Stimulated activated naive B cell treated with anti-CD40 and anti-IgM and Interleukin-4, amounts not matched to agents 10 μg/mL and 1 μg/mL and 100 μg/mL, for 72 hours (primary cell): ENCODE results near the gene ZNF804B.

Experiments
- ATAC-seq, 2 donors: fragments of 150-1000 bp; cut with Tn5 transposase; replicated peaks; 2 replicates each; pipeline ENCODE4 v1.10.0; 2021; ENCODE audit warnings: moderate library complexity in 1 of 2
- DNase-seq: peaks from one replicate; pipeline ENCODE4 v3.0.0; 2021
- H3K27ac Mint-ChIP-seq: one replicate; pipeline ENCODE4 v1.8.0; 2022; ENCODE audit warnings: mild to moderate bottlenecking, mixed read lengths
- H3K27me3 Mint-ChIP-seq, 2 donors: one replicate each; pipeline ENCODE4 v1.8.0; 2022; ENCODE audit warnings: mixed read lengths in 2 of 2
- H3K36me3 Mint-ChIP-seq, 2 donors: one replicate each; pipeline ENCODE4 v1.8.0; 2022; ENCODE audit warnings: mixed read lengths in 2 of 2, mild to moderate bottlenecking in 1 of 2
- H3K4me1 Mint-ChIP-seq, 2 donors: one replicate each; pipeline ENCODE4 v1.8.0; 2022; ENCODE audit warnings: mixed read lengths in 2 of 2, mild to moderate bottlenecking in 1 of 2
- H3K4me3 Mint-ChIP-seq, 2 donors: one replicate each; pipeline ENCODE4 v1.8.0; 2022; ENCODE audit warnings: mild to moderate bottlenecking in 2 of 2, mixed read lengths in 2 of 2, moderate library complexity in 1 of 2
- H3K9me3 Mint-ChIP-seq, 2 donors: one replicate each; pipeline ENCODE4 v1.8.0; 2022; ENCODE audit warnings: mixed read lengths in 2 of 2, mild to moderate bottlenecking in 1 of 2

The ZNF804B gene

GRCh38 chr7:89259085-89259484, 499.6 kb downstream of the ZNF804B start:
- Mint-ChIP-seq H3K27me3 (no peaks in the 10 kb centered on the region), H3K4me3 (no peak overlapping the region), H3K4me1 (no peaks in the 10 kb centered on the region), H3K9me3 (no peaks in the 10 kb centered on the region), H3K27ac (no peak overlapping the region), H3K36me3 (no peaks in the 10 kb centered on the region)
- ATAC-seq (no peak), DNase-seq (no peak)

DNA sequence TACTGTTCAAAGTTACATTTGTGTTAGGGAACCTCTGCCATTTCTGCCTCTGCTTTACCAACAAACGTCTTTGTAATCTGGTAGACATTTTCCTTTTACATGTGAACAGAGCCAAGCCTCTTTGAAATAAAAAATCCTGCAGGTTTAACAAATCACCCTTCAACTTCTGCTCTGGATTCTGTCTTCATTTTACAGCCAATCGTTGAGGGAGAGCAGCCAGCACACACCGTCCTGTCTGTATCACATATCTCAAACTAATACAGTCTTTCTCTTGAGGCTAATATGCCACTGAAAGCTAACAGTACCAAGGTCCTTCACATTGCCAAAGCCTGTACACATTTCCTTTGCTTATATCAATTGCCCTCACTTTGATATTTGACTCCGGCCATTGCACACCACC, 504.6 kb downstream of the ZNF804B start:
- H3K9me3 Mint-ChIP-seq: no peaks in the 10 kb centered on the region
- no peak overlapping the region for H3K4me3 Mint-ChIP-seq

DNA sequence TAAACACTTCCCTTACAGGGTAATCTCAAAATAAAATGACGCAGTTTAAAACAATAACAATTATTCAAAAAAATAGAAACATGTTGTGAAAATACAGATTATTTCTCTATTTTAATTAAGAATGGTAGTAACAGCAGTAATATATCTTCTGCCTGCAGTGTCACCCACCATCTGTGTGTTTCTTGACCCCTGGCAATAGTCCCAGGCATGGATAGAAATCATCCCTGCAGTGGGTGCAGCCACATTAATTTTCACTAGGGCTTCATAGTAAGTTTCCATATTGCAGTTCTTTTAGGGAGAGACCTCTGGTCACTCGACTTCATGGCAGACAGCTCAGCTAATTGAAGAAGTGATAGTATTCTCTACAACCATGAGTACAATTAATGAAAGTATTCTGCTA, 506.1 kb downstream of the ZNF804B start:
- Mint-ChIP-seq H3K4me3 (no peak overlapping the region), H3K36me3 (no peaks in the 10 kb centered on the region), H3K4me1 (no peaks in the 10 kb centered on the region), H3K27me3 (no peaks in the 10 kb centered on the region), H3K9me3 (no peaks in the 10 kb centered on the region), H3K27ac (no peak overlapping the region)
- DNase-seq: no peak
- ATAC-seq: no peak

More for the DNA sequence above, 504.6 kb downstream of the ZNF804B start:
- H3K27ac Mint-ChIP-seq: no peak overlapping the region
- H3K27me3 Mint-ChIP-seq: no peaks in the 10 kb centered on the region
- no peak for DNase-seq
- ATAC-seq: no peak
- no peaks in the 10 kb centered on the region for H3K4me1 Mint-ChIP-seq
- no peaks in the 10 kb centered on the region for H3K36me3 Mint-ChIP-seq

DNA sequence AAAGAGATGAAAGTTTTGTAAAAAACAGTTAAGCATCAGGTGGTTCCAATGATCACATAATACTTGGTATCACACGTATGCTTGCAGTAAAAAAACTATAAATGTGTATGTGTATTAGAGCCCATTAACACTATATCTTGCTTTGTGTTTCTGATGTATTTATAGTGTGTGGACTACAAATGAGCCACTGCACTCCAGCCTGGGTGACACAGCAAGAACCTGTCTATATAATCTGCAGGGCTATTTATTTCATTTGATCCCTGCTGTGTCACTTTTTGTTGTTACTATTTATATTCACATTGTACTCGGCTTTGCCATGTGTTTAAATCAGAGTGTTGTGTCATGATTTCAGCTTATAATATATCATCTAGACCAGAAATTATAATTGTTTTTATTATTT, 523.8 kb downstream of the ZNF804B start:
- DNase-seq (no peak), ATAC-seq (no peak)
- Mint-ChIP-seq H3K9me3 (no peaks in the 10 kb centered on the region), H3K4me3 (no peak overlapping the region), H3K4me1 (no peaks in the 10 kb centered on the region), H3K36me3 (no peaks in the 10 kb centered on the region), H3K27me3 (no peaks in the 10 kb centered on the region), H3K27ac (no peak overlapping the region)

GRCh38 chr7:89308535-89308934, 549.0 kb downstream of the ZNF804B start:
- ATAC-seq (no peak), DNase-seq (no peak)
- H3K4me3 Mint-ChIP-seq: no peak overlapping the region
- H3K9me3 Mint-ChIP-seq: no peaks in the 10 kb centered on the region
- no peaks in the 10 kb centered on the region for H3K4me1 Mint-ChIP-seq
- no peak overlapping the region for H3K27ac Mint-ChIP-seq
- no peaks in the 10 kb centered on the region for H3K27me3 Mint-ChIP-seq
- H3K36me3 Mint-ChIP-seq: no peaks in the 10 kb centered on the region

DNA sequence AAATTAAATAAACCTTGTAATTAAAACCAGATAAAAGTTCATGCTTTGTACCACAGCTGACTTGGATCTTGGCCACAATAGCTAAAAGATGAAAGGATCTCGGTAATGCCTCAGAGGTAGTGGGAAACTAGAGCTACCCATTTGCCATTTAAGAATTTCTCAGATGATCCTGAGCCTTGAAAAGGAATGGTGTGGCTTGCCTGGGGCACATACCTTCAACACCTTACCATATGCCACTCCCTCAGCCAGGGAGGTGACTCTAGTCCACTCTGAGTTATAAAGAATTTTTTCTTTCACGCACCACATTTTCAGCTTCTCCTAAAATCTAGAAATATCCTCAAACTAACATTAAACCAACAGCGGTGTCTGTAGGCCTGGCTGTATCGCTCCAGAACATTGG, 552.4 kb downstream of the ZNF804B start:
- Mint-ChIP-seq H3K4me1 (no peaks in the 10 kb centered on the region), H3K27me3 (no peaks in the 10 kb centered on the region), H3K4me3 (no peak overlapping the region), H3K36me3 (no peaks in the 10 kb centered on the region), H3K27ac (no peak overlapping the region), H3K9me3 (no peaks in the 10 kb centered on the region)
- DNase-seq (no peak), ATAC-seq (no peak)

- H3K9me3 Mint-ChIP-seq: no peaks in the 10 kb centered on the region
- no peaks in the 10 kb centered on the region for H3K27me3 Mint-ChIP-seq
- ATAC-seq (no peak), DNase-seq (no peak)
- H3K27ac Mint-ChIP-seq: no peak overlapping the region
- H3K4me3 Mint-ChIP-seq: no peak overlapping the region
- no peaks in the 10 kb centered on the region for H3K36me3 Mint-ChIP-seq
- H3K4me1 Mint-ChIP-seq: no peaks in the 10 kb centered on the region
These were observed 553.1 kb downstream of the ZNF804B start for GRCh38 chr7:89312551-89312950.

DNA sequence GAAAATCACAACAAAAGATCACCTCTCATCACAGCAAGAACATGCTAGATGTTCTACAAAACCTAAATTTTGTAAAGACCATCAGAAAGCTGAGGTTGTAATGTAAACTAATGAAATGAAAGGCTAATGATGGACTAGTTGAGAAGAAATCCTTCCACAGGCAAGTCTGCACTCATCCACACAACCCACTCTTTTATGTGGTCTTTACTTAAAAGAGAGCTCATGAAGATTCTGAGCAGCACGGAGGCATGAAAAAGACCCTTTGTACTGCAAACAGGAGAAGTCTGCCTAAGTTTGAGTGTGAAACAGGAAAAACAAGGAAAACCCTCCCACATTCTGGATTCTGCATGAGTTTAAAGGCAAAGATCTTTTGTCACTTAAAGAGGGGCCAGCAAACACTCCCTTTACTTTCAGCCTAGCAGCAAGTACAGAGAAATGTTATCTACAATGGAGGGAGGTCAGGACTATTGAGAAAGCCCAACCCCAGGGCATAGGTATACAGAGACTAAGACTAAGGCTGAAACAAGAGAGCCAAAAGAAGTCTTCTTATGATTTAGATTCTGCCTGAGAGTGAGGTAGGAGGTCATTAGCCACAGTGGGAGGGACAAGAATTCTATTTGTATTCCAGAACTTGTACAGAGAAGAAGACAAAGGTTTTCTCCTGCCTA, 557.2 kb downstream of the ZNF804B start:
- no peaks in the 10 kb centered on the region for H3K27me3 Mint-ChIP-seq
- no peak overlapping the region for H3K4me3 Mint-ChIP-seq
- no peaks in the 10 kb centered on the region for H3K9me3 Mint-ChIP-seq
- H3K27ac Mint-ChIP-seq: no peak overlapping the region
- no peaks in the 10 kb centered on the region for H3K4me1 Mint-ChIP-seq
- no peaks in the 10 kb centered on the region for H3K36me3 Mint-ChIP-seq
- DNase-seq: no peak
- peak in 1 of 2 donors; percentile 4 for ATAC-seq

DNA sequence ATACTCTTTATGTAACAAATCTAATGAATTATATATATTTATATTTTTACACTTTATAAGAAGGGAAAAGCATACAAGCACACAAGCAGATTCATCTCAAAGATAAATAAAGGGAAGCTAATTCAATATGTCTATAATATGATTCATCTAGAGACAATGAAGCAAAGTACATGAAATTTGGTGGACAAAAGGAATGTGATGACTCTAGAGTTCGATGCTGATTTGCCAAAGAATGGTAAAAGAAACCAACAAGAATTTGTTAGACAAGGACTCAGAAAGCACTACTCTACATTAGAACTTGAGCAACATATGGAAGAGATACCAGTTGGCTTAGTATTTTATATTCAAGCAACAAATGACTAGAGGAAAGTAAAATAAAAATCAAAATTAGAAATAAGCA, 572.5 kb downstream of the ZNF804B start:
- Mint-ChIP-seq H3K36me3 (no peaks in the 10 kb centered on the region), H3K4me3 (no peak overlapping the region), H3K27ac (no peak overlapping the region), H3K27me3 (no peaks in the 10 kb centered on the region), H3K4me1 (no peaks in the 10 kb centered on the region), H3K9me3 (peaks cover 0 to 4% of the 10 kb centered on the region in 2 donors)
- DNase-seq (no peak), ATAC-seq (no peak)

DNA sequence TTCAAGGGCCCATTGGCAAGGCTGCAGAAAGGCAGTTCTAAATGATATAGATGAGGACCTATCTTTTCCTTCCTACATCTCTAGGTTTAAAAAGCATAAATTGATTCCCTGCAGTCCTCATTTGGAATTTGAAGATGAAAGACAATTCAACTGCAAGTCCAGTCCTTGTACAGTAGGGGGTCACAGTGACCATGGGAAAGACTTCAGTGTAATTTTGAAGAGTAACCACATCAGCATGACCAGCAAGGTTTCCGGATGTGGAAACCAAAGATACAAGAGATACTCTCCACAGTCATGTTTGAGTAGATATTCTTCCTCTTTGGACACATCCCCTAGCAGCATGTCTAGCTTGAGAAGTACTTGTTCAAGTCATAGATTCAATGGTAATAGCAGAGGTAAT, 575.3 kb downstream of the ZNF804B start:
- no peak for DNase-seq
- H3K27ac Mint-ChIP-seq: no peak overlapping the region

DNA sequence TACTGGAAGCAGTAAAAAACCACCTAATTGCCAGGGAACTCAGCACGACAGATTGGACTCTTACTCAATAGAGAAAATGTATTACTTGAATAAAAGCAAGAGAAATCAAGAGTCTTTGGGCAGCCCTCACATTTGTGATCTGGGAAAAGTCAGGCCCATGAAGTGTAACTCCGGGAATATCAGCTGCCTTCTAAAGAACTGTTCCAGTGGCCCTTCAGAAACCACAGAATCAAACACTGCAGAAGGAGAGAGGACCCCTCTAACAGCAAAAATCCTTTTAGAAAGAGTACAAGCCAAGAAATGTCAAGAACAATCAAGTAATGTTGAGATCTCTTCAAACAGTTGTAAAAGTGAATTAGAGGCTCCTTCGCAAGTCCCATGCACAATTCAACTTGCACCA, 576.0 kb downstream of the ZNF804B start:
- no peak for ATAC-seq
- Mint-ChIP-seq H3K27ac (no peak overlapping the region), H3K9me3 (peaks cover 0 to 4% of the 10 kb centered on the region in 2 donors), H3K36me3 (no peaks in the 10 kb centered on the region), H3K27me3 (no peaks in the 10 kb centered on the region), H3K4me1 (no peaks in the 10 kb centered on the region), H3K4me3 (no peak overlapping the region)
- no peak for DNase-seq

More for the DNA sequence above, 575.3 kb downstream of the ZNF804B start:
- H3K4me1 Mint-ChIP-seq: no peaks in the 10 kb centered on the region
- H3K4me3 Mint-ChIP-seq: no peak overlapping the region
- H3K9me3 Mint-ChIP-seq: peaks cover 0 to 4% of the 10 kb centered on the region in 2 donors
- no peak for ATAC-seq
- no peaks in the 10 kb centered on the region for H3K36me3 Mint-ChIP-seq
- H3K27me3 Mint-ChIP-seq: no peaks in the 10 kb centered on the region

- Mint-ChIP-seq H3K4me3 (no peak overlapping the region), H3K27ac (no peak overlapping the region), H3K9me3 (peaks cover 0 to 4% of the 10 kb centered on the region in 2 donors), H3K27me3 (no peaks in the 10 kb centered on the region), H3K36me3 (no peaks in the 10 kb centered on the region), H3K4me1 (no peaks in the 10 kb centered on the region)
- no peak for DNase-seq
- no peak for ATAC-seq
These were observed 576.6 kb downstream of the ZNF804B start for GRCh38 chr7:89336121-89336520.

DNA sequence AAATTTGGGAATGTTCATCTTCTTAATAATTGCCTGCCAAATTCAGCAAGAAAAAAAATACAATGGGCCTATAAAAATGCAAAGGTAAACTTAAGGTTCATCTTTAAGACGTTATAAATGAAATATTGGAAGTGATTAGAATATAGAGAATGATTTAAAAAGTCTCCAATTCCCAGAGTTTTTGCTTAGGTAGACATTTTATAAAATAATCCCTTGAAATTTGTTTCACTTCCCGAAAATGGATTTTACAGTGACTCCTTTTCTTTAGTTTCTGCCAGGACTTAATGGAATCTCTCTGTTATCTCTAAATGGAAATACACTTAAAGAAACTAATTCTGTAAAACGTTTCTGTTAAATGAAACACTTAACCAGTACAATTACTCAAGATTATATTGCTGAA, 580.2 kb downstream of the ZNF804B start:
- ATAC-seq: no peak
- no peaks in the 10 kb centered on the region for H3K36me3 Mint-ChIP-seq
- H3K4me1 Mint-ChIP-seq: no peaks in the 10 kb centered on the region
- H3K4me3 Mint-ChIP-seq: no peak overlapping the region
- no peak for DNase-seq
- peaks cover 4% of the 10 kb centered on the region in 2 donors for H3K9me3 Mint-ChIP-seq
- H3K27ac Mint-ChIP-seq: no peak overlapping the region
- H3K27me3 Mint-ChIP-seq: no peaks in the 10 kb centered on the region

DNA sequence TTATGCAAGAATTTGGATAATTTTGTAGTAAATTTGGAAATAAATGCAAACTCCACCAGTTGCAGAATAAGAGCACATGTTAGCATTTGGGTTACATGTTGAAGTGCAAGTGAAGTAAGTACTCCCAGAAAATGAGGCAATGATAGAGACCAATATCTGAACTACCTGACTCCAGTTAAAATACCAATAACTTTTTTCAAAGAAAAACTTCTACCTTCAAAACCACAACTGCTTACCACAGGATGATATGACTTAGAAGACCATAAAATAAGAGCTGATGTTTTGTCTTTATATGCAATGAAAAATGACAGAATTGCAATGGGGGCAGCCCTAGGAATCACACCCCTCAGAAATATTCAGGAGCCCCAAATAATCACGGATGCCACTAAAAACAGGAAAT, 597.6 kb downstream of the ZNF804B start:
- Mint-ChIP-seq H3K27ac (no peak overlapping the region), H3K27me3 (no peaks in the 10 kb centered on the region), H3K9me3 (peaks cover 0 to 4% of the 10 kb centered on the region in 2 donors), H3K36me3 (no peaks in the 10 kb centered on the region), H3K4me3 (no peak overlapping the region), H3K4me1 (no peaks in the 10 kb centered on the region)
- no peak for ATAC-seq
- DNase-seq: no peak

DNA sequence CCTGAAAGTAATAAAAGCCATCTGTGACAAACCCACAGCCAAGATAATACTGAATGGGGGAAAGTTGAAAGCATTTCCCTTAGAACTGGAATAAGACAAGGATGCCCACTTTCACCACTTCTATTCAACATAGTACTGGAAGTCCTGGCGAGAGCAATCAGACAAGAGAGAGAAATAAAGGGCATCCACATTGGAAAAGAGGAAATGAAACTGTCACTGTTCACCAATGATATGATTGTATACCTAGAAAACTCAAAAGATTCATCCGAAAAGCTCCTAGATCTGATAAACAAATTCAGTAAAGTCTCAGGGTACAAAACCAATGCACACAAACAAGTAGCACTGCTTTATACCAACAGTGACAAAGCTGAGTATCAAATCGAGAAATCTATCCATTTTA, 617.7 kb downstream of the ZNF804B start:
- Mint-ChIP-seq H3K4me3 (no peak overlapping the region), H3K9me3 (no peaks in the 10 kb centered on the region), H3K27ac (no peak overlapping the region), H3K36me3 (no peaks in the 10 kb centered on the region), H3K27me3 (no peaks in the 10 kb centered on the region), H3K4me1 (no peaks in the 10 kb centered on the region)
- ATAC-seq: no peak
- no peak for DNase-seq

DNA sequence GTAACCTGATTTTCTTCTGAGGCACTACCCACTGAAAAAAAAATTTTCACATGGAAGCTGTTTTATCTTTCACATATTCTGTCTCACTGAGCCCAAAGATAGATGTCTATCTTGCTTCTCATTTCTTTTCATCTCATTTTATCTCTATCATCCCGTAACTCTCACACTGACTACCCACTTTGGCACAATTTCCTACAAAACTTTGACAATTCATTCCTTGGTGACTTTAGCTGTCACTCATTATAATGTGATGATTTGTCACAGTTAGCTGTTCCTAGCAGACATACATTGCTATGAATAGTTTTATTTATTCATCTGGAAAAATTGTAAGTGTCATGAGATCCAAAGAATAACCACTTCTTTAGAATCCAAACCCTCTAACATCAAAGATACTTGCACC, 625.9 kb downstream of the ZNF804B start:
- no peak for ATAC-seq
- Mint-ChIP-seq H3K27me3 (no peaks in the 10 kb centered on the region), H3K9me3 (peaks cover 2 to 16% of the 10 kb centered on the region in 2 donors), H3K4me3 (no peak overlapping the region), H3K27ac (no peak overlapping the region), H3K36me3 (no peaks in the 10 kb centered on the region), H3K4me1 (no peaks in the 10 kb centered on the region)
- no peak for DNase-seq
